GM21529 (cell line): ENCODE measurements around the gene NUP85.
"Not testable (repeated sequence)": the region's sequence is repeated elsewhere in the genome, so short reads cannot be mapped to it uniquely, and the experiment has no call there.

Experiments used
- ATAC-seq: cut with Tn5 transposase; IDR thresholded peaks from one replicate; pipeline ENCODE4 v1.9.1; 2021; ENCODE audit not compliant: unreplicated experiment

NUP85 gene

DNA sequence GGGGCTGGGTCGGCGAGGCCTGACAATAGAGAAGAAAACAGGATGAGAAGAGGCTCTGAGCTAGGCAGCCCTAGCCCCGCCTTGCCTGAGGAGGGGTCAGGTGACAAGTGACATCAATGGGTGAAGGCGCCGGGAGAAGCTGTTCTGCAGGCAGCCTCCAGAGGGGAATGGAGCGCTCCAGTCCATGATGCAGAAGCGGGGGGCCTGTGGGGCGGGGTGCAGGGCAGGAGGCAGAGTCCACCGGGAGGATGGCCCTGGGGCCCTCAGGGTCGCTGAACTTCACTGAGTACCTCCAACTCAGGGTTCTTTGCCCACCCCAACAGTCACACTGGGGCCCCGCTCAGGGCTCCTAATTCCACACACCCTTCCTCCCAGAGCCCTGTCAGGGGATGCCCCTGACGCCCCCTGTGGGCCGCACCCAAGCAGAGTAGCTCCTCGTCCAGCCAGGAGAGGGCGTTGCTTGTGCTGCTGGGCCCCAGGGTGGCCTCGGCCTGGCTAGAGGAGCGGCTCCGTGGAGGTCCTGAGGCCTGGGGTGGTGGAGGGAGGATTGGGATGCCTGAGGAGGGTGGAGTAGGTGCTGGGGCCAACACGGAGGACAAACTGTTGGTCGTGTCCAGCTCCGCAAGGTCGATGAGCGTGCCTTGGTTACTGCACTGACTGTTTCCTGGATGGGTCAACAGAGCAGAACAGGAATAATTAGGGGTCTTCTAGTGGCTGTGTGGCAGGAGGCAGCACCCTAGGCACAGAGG, 35.1 kb downstream of the NUP85 start:
- no peak for ATAC-seq

GRCh38 chr17:75241143-75241430, 35.6 kb downstream of the NUP85 start:
- no peak for ATAC-seq

GRCh38 chr17:75241502-75241901, 36.0 kb downstream of the NUP85 start:
- ATAC-seq = no peak

GRCh38 chr17:75241996-75242460, 36.5 kb downstream of the NUP85 start:
- no peak for ATAC-seq

DNA sequence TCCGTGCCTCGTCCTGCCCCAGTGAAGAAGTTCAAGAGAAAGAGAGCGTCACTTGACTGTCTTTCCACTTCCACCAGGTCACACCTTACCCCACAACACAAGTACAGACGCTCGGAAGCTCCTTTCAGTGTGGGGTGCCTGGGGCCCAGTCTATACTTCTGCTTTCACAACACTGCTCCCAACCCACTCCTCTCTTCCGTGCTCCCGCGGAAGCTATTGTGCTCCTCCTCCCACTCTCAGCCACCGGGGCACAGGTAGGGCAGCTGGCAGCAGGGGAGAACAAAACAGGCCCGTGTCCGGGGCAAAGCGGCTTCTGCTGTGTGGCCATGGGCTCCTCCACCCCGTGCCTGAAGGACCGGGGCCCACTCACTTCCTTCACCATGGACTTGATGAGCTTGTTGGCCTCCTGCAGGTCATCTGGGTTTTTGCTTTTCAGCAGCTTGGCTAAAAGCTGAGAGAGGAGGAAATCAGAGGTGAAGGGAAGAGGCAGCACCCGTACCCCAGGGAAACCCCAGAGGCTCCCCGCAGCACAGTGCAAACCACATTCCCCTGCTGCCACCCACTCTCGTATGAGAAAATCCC, 37.1 kb downstream of the NUP85 start:
- no peak for ATAC-seq

DNA sequence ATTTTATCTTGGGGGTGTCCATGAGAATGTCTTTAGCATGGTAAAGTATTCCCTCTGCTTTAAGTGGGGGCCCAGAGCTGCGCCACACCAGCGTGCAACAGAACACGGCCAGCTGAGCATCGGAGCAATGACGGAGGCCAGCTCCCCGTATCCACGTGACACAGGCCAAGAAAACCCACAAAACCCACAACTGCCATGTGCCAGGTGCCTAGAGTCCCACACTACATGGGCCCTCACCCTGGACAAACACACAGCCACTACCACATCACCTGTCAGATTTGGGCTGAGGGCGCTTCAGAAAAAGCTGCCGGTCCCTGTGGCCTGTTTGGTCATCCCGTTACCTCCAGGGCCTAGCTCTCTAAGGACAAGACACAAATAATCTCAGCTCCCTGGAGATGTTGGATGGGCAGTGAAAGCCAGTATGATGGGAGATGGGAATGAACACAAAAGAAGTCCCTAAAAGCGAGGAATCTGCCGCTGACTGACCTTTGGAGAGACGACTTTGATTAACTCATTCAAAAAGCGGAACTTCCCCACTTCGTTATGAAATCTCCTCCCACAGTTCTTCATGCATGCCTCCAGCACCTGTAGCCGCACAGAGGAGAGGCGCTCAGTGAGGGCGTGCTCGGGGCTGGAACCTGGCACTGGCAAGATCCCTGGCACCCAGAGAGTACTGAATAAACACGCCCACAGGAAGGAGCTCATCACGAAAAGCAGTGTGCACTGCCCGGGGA, 38.8 kb downstream of the NUP85 start:
- ATAC-seq = no peak

GRCh38 chr17:75245011-75245410, 39.5 kb downstream of the NUP85 start:
- ATAC-seq = no peak

DNA sequence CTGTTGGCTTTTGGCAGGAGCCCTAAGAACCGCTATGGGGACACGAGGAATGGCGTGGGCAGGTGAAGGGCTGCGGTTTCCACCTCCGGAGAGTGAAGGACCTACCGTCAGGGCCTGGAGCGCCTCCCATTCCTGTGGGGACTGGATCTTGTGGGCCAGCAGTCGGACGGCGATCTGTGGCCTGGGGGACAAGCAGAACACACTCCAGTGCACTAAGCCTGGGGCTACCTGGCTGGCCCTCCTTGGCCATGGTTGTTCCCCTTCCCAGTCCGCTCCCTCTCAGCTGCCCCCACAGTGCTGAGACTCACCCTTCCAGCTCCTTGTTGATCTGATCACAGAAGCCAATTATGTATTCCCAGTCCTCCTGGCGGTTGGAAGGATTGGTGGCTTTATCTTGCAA, 40.9 kb downstream of the NUP85 start:
- ATAC-seq = no peak

- no peak for ATAC-seq
Measured at GRCh38 chr17:75249564-75249963, 44.1 kb downstream of the NUP85 start.

DNA sequence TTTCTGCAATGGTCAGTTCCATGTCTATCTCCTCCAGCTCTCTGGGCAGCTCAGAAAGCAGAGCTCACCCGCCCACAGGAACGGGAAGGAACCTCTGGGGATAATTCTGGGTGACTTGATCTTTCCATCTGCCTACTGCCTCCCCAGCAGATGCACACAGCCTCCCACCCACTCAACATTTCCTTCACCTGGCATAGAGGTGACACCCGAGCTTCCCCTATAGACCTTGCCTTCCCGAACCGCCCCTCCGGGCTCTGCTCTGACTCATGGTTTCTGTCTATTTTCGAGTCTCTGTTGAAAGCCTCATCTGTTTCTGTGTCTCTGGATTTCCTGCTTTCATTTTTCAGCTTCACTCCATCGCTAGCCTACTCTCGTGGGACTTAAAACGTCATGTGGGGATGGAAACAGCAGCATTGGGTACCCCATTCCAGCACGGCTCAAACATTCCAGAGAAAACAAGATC, 44.6 kb downstream of the NUP85 start:
- peak; percentile 87 for ATAC-seq

- ATAC-seq = no peak
Measured at GRCh38 chr17:75252039-75252816, 46.7 kb downstream of the NUP85 start.

- ATAC-seq = not testable (repeated sequence)
Measured at GRCh38 chr17:75255954-75256698, 50.6 kb downstream of the NUP85 start.

DNA sequence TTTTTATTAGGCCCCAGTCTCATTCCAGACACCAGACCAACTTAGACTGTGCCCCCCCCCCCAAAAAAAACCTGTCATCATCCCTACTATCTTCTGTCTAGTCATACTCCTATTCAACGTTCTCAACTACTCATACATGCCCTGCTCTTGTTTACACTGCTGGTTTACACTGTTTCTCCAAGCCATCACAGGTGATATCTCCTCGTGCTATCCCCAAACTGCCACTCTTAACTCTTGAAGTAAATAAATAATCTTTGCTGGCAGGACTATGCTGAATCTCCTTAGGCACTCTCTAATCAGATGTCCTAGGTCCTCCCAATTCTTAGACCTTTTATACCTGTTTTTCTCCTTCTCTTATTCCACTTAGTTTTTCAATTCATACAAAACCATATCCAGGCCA, 51.7 kb downstream of the NUP85 start:
- ATAC-seq = not testable (repeated sequence)

DNA sequence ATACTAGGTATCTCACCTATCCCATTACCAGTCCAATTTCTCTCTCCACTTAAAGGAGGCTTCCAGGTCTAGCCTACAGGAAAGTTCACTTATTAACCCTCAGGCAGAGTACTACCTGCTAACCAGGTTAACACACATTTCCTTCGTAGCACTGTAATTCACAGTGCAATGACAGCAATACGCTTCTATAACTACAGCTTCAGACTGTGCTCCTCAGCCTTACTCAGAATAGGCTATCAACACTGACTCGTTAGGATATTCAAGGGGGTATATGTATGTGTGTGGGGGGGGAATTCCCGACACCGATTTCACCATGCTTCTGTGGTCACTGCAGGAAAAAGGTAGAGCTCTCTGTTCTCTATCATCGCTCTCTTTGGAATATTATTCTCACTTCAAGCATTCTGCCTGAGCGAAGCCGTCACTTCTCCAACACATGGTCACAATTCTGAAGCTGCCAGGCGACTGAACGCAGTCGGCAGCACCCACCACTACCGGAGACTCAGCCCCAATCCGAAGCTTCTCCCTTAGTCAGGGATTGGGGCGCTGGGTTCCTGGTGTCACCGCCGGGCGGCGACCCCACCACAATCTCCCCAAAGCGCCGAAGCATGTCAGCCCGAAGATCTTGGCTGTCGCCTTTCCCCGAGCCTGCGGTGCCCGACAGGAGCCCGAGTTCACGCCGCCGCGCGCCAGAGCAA, 55.3 kb downstream of the NUP85 start:
- ATAC-seq = peak; percentile 25

DNA sequence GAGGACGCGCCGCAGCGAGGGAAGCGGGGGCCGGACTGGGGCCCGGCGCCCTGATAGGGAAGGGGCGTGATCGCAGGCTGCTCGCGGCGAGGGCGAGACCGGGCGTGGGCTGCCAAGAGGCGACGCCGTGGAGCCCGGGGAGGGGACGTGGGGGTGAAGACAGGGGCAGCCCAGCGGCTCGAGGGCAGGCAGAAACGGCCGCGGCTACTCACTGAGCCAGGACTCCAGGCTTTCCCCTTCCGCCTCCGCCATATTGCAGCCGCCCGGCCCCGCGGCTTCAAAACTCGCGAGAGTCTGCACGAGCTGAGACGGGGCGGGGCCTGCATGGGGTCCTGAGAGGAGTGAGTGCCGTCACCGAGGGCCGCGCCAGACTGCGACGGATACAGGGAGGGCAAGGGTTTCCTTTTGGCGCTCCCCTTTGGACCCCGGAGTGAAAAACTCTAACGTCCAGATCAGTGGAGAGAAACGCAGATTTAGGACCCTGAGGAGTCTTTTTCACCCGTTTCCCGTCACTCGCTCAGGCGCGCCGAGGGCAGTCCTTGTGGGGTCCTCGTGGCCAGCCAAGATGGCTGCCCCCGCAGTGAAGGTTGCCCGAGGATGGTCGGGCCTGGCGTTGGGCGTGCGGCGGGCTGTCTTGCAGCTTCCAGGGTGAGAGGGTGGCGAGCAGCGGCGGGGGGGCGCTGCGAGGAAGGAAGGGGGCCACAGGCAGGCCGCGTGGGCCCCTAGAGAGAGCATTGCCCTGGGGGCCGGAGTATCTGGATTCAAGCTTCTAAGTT, 56.0 kb downstream of the NUP85 start, which contains the start of the genes GGA3 and MRPS7:
GGA3 (minus strand) TSS at position 271 of the 776 bp plus-strand sequence; CDS start at position 252, 19 bp downstream.
MRPS7 (plus strand) TSS at position 544 of the 776 bp plus-strand sequence; CDS start at position 566, 22 bp downstream.
- peak; percentile 85 for ATAC-seq

- ATAC-seq = peak; percentile 5
Measured at GRCh38 chr17:75262112-75262606, 56.7 kb downstream of the NUP85 start.

GRCh38 chr17:75263055-75263454, 57.6 kb downstream of the NUP85 start:
- ATAC-seq = no peak

DNA sequence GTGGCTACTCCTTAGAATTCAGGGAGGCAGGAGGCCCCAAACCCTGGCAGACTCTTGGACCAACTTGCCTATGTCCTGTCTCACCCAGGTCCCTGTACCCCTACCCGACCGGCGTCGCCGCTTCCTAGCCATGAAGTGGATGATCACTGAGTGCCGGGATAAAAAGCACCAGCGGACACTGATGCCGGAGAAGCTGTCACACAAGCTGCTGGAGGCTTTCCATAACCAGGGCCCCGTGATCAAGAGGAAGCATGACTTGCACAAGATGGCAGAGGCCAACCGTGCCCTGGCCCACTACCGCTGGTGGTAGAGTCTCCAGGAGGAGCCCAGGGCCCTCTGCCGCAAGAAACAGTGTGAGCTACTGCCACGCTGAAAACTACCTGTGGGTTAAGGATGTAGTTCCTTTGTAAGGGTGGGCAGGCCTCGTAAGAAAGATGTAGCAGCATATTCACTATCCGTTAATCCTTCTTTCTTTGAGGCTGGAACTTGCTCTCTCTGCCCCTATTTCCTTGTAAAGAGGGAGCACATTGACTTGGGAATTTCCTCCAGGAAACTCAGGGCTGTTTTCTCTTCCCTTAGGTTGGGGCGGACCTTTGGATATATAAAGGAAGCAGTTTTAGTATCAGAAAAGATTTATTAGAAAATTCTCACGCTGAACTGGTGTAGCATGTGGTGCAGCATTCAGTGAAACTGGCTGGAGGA, 60.3 kb downstream of the NUP85 start:
- ATAC-seq = no peak
